Posterior vena cava (tissue), 2 donors: ENCODE results near the gene NUDT4. TPM values are rescaled to one million over a fixed set of nuclear protein-coding genes. Genes with fewer than 3 reads are reported as not detected.
"Not testable (repeated sequence)": the region's sequence is repeated elsewhere in the genome, so short reads cannot be mapped to it uniquely, and the experiment has no call there.

Source experiments
- DNase-seq: peaks from one replicate; pipeline ENCODE4 v3.0.0-alpha.2; 2020; ENCODE audit warnings: low spot score
- intact Hi-C, 2 donors: fragments of 100-400 bp; cut with DNase I; formaldehyde crosslinking; loops; one replicate each; pipeline versions ENCODE4 v1.14.1 to v1.14.2; 2022 to 2023
- total RNA-seq, 2 donors: library from RNA; stranded (reverse); fragmentation: NEBNext Ultra II Directional; extraction: Animal tissue kit (Norgen Biotek cat#: 25700); gene quantifications; one replicate each; pipeline ENCODE4 v1.2.1, GENCODE V29; 2021
- donor health status: DM: yes; HTN: yes; CAD: no.
- donor health status: DM: yes; HTN: yes; CAD: no.

NUDT4 gene
- total RNA-seq, 2 donors from 2014 or later, result 76.5 to 133 TPM

DNA sequence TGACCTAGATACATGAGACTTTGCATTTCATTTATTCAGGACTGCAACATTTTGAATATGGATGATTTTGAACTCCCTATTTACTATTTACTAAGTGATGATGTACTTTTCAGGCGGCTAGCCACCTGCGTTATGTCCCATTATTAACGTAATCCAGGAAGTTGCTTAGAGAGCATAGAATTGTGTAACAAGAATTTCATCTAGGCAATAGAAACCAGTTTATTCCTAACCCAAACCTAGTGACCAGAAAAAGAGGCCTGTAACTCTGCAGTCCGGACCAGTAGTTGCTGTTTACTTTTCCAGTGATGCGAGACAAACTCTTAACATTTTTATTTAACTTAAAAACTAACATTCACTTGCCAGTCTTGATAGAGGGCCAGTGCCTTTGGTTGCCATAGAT lies 12.3 kb downstream of the NUDT4 start:
- no peak for DNase-seq
- intact Hi-C loops, result loop anchor here in 1 of 2 donors (10.0 kb wide), 1 partner anchor 405 kb away; no protein-coding TSS in a partner anchor

DNA sequence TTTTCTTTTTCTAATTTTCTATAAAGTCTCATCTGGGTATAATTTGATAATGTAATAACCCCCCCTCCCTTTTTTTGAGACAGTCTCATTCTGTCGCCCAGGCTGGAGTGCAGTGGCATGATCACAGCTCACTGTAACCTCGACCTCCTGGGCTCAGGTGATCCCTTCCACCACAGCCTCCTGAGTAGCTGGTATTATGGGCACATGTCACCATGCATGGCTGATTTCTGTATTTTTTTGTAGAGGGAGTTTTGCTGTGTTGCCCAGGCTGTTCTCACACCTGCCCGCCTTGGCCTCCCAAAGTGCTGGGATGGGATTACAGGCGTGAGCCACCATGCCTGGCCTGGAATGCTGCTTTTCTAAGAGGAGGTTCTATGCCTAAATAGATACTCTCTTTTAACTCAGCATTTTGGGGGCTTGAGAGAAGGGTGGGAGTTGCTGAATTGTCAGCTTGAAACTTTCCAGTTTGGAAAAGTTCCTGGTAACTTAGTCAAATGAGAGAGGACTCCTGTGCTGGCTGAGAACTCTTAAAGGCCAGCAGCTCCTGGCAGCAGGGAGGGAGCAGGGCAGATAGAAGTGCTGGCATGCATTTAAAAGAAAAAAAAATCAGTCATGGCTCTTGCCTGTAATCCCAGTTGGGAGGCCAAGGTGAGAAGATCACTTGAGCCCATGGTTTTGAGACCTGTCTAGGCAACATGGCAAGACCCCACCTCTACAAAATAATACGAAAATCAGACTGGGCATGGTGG lies 13.0 kb downstream of the NUDT4 start:
- DNase-seq, result no peak
- intact Hi-C loops, result loop anchor here in 1 of 2 donors (10.0 kb wide), 1 partner anchor 406 kb away; no protein-coding TSS in a partner anchor

DNA sequence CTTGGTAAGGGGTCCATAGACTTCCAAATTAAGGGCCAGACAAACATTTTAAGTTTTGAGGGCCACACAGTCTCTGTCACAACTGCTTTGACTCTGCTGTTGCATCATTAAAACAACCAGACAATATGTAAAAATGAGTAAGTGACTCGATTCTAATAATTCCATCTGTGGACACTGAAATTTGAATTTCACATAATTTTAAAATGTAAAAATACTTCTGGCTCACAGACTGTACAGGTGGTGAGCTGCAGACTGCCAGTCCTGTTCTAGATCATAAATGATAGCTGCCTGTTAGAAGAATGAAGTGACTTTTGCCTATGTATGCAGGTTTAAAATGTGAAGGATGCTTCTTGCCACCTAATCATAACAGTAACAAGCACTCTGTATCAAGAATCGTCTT lies 15.7 kb downstream of the NUDT4 start:
- no peak for DNase-seq
- intact Hi-C loops, result loop anchor here in 1 of 2 donors (10.0 kb wide), 1 partner anchor 409 kb away; no protein-coding TSS in a partner anchor

DNA sequence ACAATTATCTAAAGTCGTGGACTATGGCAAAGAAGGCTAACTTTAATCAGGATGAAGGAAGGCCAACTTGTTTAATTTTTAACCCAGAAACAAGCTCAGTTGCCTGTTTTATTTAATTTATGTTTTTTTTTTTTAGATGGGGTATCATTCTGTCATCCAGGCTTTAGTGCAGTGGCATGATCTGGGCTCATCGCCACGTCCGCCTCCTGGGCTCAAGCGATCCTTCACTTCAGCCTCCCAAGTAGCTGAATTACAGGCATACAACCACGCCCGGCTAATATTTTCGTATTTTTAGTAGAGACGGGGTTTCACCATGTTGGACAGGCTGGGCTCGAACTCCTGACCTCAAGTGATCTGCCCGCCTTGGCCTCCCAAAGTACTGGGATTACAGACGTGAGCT lies 19.7 kb downstream of the NUDT4 start:
- DNase-seq, result no peak
- intact Hi-C loops, result loop anchor here in 1 of 2 donors (10.0 kb wide), 1 partner anchor 413 kb away; no protein-coding TSS in a partner anchor

DNA sequence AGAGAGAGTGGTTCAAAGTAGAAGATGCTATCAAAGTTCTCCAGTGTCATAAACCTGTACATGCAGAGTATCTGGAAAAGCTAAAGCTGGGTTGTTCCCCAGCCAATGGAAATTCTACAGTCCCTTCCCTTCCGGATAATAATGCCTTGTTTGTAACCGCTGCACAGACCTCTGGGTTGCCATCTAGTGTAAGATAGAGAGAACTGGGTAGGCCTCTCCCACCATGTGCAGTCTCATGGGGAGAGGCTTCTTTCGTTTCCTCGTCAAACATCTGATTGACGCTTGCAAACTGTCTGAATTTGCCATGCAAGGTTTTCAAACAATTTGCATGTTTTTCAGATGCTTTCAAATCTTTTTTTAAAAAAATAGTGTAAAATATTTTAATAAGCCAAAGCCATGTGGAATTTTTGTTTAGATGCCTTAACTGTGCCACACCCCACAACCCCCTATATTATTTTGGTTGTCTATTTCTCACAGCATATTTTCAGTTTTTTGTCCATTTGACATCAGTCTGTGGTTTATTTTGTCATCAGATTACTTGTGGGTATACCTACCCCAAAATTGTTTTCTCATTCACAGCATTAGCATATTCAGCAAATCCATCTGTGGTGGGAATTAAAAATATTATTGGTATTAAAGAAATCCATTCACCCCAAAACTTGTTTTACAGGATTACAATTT lies 21.6 kb downstream of the NUDT4 start:
- intact Hi-C loops, result loop anchor here in 1 of 2 donors (10.0 kb wide), 1 partner anchor 415 kb away; no protein-coding TSS in a partner anchor
- DNase-seq, result not testable (repeated sequence)

DNA sequence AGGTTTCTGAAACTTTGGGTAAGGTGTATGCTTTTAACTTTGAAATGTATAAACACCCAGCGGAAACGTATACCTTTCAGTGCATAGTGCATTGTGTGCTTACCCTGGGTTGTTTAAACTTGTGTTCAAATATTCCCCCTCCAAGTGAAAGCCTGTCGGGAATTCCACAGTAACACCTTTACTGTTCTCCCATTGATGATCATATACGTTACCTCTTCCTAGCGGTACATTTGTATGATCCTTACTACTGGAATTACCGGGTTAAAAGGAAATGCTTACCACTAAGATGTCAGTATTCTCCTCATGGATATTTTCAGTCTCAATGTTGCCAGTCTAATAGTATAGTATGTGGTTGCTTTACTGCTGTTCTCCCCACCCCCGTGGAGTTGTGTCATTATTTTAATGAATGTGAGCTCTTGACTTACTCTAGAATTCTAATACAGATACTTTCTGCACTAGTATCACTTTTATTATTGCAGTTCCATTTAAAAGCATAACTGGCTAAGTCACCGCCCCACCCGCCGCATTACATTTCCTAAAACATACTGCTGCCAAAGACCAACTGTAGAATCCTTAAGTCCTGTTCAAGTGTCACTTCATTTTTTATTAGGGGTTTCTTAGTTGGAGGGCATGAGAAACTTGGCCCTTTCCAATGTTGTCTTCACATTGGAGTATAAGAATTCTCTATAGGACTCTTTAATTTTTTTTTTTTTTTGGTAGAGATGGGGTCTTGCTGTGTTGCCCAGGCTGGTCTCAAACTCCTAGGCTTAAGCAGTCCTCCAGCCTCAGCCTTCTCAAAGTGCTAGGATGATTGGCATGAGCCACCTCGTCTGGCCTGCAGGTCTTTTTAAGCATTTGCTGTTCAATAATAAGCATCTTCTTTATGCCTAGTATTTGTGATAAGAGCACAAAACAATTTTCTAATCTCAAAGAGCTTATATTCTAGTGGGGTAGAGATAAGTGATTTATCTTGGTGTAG lies 24.9 kb downstream of the NUDT4 start:
- intact Hi-C loops, result no loop called here
- no peak for DNase-seq

DNA sequence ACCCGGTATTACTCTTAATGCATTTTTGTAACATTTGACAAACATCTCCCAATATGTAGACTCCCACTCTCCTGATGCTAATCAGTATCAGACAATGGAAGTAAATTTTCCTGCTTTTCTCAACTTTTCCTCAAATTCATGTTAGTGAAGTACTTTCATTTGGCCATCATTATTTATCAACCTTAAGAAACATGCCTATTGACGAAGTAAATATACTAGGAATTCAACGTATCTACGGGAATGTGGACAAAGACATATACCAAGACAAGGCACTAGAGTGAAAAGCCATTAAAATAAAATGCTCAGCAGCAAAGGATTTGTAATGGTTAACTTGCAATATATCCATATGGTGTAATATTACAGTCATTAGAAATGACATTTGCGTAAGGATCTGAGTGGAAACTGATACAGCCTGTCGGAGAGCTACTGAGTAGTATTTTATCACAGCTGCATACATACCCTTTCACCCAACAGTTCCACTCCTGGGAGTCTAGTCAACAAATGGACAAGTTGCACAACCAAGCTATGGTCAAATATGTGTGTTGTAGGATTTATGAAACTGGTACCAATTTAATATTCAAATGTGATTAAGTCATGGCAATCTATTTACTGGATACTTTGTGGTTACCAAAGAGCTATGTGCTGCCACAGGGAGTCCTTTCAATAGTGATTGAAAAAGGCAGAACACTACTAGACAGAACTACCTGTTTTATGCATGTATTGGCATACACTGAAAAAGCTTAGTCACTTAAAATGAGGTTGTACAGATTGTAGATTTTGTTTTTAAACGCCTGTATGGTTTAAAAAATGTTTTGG lies 26.5 kb downstream of the NUDT4 start:
- DNase-seq, result no peak
- intact Hi-C loops, result no loop called here

DNA sequence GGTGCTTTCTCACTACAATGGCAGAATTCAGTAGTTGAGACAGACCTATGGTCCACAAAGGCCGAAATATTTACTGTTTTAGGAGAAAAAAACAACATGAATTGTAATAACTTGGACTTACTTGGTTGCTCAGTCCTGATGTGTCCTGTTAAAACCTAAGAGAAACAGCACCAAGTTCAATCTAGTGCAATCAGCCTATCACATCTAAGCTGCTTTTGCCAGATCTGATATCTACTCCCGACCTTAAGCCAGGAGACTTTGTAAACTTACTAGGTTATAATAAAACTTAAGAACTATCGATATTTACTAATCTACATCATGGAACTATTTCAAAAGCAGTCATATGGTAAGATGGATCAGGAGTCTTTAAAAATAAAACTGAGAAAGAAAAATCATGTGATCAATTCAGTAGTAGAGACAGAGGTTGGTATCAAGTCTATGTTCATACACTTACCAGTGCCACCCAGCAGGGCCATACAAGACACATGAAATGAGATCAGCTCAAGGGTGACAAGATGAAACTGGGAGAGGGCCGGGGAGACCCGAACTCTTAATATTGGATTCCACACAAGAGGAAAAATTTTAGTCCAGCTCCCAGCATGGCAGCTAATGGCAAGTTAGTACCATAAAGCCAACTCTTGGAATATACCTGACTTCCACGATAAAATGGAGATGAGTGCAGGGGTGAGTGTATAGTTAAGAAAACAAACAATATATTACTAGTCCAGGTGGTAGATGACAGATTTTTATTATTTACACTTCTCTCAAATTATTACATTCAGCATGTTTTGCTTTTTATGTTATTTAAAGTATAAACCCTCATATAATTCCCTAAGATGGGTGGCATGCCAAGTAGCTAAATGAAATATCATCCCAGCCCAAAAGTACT lies 27.5 kb downstream of the NUDT4 start:
- intact Hi-C loops, result no loop called here
- no peak for DNase-seq

DNA sequence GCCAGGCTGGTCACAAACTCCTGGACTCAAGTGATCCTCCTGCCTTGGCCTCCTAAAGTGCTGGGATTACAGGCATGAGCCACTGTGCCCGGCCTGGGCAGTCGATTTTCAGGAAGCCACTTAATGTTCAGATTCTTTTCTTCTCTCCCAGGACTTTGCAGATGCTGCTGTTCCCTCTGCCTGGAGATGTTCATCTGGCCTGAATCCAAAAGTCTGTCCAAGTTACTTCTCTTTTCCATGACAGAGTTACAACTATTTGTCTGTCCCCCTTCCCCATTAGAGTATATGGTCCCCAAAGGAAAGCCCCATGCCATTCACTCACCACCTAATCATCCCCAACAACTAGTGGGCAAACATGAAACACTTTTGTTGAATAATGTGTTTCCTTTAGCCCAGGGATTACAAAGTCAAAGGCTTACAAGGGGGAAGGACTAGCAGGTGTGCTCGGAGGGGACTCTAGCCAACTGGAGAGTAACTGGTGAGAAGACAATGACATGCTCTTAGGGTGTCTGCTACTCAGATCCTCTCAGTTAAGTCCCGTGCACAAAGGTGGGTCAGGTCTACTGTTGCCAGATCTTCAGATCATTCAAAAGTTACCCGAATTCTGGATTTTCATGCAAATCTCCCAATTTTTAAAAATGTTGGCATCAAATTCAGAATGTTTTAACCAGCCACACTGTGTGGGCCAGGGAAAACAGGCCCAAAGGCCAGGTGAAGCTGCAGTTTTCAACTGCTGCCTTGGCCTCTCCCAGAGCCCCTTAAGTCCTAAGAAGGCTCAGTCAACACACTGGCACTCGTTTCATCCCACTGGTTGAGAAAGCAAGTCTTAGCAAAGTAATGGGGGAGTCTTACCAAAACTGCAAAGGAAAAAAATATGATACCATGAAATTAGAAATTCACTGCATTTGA lies 29.6 kb downstream of the NUDT4 start:
- intact Hi-C loops, result no loop called here
- DNase-seq, result no peak

DNA sequence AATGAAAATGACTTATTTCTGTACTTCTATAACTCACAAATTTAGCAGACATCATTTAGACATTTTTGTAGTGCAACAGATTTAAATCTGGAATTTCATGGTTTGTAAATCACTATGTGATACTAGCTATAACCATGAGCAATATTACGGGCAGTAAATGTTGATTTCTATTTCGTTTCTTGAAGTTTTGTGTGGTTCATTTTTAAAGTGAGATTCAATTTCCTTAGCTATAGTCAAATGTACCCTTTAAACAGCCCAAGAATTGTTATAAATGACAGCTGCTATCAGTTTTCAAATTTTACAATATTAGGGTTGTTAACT lies 30.2 kb downstream of the NUDT4 start:
- DNase-seq, result no peak
- intact Hi-C loops, result no loop called here

DNA sequence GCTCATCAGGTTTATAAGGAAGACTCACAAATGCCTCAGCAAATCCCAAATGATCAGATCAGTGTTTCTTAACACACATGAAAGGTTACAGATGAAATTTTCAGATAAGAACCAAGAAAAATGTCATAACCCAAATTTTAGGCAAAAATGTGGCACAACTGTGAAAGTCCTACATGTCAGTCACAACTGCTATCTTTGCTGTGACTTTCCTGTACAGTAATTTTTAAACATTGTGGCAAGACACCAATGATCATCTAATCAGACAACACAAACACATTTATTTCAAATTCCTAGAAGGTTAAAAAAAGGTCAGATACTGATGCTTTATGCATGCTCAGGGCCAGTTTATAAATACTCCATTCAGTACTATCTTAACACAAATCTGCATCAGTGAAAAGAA lies 31.1 kb downstream of the NUDT4 start:
- intact Hi-C loops, result no loop called here
- no peak for DNase-seq

DNA sequence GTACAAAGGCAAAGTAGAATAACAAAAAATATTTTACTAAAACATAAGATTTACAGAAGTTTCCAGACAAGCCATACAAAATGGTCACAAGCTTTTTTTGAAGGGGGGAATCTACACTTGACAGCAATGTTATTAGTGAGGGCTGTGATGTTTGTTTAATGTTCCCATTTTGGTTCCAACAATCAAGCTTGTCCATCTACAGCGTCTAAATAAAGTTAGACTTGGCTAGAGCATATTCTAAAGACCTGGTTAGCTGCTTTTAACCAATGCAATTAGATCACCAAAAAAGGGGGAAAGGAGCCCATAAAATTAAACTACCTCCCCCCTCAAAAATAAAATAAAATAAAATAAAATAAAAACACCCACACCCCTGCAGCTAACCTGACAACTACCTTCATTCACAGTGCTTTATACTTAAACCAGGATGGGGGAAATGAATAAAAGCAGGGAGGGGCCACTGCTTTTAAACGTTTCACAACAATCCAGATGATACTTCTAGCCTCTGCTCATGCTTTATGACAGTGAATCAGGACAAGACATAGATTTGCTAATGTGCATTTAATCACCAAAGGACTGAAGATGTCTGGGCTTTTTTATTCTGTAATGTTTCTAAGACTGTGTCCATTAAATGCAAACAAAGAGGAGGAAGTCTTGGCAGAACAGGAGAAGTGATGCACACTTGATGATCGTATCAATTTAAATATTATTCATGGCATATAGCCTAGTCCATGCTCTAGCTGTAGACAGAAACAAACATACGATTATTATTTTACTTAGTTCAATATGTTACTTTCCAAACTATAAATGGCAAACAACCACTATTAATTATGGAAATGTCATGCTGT lies 31.8 kb downstream of the NUDT4 start:
- DNase-seq, intact Hi-C loops: not testable (repeated sequence)

DNA sequence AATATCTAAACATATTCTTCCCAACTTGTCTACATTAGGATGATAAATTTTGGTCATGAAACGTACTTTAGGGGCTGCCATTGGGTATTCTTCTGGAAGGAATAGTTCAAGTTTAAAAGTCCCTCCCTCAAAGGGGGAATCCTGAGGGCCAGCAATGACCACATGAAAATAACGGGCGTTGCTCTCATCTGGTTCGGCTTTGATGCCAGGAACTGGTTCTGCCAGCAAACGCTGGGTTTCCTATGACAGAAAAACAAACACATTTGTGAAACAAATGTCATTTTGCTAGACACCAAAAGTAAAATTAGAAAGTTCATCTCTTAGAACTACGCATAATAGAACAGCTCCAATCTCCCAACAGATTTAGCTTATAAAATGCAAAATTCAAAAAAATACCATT lies 33.3 kb downstream of the NUDT4 start:
- DNase-seq, intact Hi-C loops: not testable (repeated sequence)

DNA sequence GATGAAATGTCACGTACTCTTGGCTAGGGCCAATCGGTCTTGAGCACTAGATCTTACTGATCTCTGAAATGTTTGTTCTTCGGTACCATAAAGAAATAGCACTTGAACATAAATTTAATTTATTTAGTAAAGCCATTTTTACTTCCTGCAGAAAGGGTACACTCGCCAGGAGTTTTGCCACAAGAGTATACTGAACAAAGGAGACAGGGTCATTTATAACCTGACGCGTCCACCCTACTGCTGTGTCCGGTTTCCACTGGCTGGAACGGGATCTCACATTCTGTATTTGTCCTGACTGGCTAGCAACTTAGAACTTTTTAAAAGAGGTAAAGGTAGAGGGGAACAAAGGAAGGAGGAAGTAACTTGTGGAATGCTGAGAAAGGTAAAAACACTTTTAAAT lies 34.7 kb downstream of the NUDT4 start:
- intact Hi-C loops, DNase-seq: not testable (repeated sequence)

DNA sequence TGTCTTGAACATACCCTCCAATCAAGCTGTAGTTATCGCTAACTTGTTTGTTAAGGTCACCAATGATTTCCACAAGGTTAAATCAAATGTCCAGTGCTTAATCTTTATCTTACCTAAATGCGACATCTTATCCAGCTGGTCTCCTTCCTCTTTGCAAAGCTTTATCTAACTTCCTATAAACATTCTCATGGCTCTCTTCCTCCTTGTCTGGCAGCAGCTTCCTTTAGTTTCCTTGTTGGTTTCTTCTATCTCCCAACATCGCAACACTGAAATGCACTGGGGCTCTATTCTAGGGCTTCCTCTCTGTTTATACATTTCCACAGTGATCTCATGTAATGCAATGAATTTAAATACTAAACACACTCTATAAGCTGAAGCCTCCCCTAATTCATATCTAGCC lies 35.3 kb downstream of the NUDT4 start:
- intact Hi-C loops, result no loop called here
- no peak for DNase-seq
